Stimulated activated CD8-positive, alpha-beta memory T cell treated with anti-CD3 and anti-CD28 coated beads, Interleukin-4, amount 100 ng/mL, for 4 hours (primary cell): Measurements from ENCODE around the gene PAQR7.
A peak's percentile ranks its signal among the peaks of the same experiment; 100 is the strongest.
"Not testable (repeated sequence)": the region's sequence is repeated elsewhere in the genome, so short reads cannot be mapped to it uniquely, and the experiment has no call there.

Experiments
- DNase-seq, 2 donors: peaks; one replicate each; pipeline ENCODE4 v3.0.0-alpha.2; 2020; ENCODE audit warnings: low read depth in 2 of 2, low spot score in 1 of 2

PAQR7 gene

DNA sequence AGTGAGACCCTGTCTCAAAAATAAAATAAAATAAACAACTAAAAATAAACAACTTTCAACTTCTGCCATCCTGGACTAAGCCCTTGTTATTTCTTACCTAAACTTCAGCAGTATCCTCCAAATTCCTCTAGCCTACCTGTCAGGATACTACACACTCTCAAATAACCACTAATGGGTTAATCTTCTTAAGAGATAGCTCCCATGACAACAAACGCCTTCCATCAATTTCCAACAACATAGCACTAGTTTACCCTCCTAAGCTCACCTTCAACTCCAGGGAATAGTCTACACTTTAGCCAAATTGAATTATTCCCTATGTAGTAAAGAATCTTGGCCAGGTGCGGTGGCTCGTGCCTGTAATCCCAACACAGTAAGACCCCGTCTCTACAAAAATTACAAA lies 27.6 kb downstream of the PAQR7 start:
- DNase-seq = no peak

DNA sequence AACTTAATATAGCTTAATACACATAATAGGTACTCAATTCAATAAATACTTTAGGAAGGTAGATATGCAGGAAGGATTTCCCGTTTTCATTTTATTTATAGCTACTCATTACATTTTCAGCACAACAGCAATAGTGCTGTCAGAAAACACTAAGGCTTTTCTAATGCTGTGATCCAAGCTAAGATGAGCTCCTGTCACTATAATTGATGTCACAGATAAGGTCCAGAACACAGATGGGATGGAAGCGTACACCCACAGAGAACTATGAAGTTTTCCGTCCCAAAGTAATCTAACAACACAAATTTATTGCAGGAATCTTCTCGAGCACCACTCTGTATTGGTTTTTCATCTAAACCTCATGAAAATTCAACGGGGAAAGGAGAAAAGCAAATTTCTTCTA lies 29.8 kb downstream of the PAQR7 start:
- no peak for DNase-seq

DNA sequence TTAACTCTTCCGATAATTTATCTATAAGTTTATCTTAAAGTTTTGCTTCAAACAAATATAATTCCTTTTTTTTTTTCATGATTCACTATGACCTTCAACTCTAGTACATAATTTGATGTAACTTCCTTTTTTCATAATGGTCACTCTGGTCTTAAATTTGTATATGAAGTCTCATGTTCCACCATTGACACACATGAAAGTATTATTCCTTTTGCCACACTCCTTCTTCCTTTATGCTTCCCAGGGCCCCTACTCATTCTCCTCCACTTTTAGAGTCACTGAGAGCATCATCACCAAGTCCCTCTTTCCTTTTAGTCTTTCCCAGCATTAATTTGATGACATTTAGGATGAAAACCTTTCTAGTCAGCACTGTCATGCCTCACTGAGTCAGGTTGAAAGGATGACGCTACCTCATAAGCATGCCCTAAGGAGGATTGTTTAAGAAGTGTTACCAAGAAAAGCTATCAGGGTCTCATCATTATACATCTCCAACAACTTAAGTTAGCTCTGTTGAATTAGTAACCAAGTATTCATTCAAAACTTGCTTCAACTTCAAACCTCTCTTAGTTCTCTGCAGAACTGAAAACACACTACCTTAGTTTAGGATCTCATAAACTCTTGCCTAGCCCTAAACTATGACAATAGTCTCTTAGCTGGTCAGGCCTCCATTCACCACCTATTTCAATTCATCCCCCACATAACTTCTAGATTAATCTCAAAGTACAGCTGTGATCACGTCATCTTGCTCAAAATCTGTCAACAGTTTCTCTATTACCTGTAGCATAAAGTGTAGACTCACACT lies 30.8 kb downstream of the PAQR7 start:
- no peak for DNase-seq

DNA sequence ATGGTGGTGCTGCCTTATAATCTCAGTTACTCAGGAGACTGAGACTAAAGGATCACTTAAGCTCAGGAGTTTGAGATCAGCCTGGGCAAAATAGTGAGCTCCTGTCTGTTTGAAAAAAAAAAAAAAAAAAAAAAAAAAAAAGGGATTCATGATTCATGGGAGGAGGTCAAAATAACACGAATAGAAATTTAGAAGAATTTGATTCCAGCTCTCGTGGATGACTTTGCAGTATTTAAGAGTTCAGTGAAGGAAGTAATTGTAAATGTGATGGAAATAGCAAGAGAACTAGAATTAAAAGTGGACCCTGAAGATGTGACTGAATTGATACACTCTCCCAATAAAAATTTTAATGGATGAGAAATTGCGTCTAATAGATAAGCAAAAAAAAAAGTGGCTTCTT lies 32.0 kb downstream of the PAQR7 start:
- DNase-seq = no peak

DNA sequence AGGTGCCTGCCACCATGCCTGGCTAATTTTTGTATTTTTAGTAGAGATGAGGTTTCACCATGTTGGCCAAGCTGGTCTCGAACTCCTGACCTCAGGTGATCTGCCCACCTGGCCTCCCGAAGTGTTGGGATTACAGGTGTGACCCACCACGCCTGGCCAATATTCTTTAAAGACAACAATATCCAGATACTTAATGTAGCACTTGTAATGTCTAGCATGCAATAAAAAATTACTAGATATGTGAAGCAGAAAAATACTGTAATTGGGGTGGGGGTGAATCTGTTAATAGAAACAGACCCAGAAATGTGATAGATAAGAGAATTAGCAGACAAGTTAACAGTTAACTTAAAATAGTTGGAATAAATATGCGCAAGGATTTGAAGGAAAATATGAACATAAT lies 35.7 kb downstream of the PAQR7 start:
- not testable (repeated sequence) for DNase-seq

DNA sequence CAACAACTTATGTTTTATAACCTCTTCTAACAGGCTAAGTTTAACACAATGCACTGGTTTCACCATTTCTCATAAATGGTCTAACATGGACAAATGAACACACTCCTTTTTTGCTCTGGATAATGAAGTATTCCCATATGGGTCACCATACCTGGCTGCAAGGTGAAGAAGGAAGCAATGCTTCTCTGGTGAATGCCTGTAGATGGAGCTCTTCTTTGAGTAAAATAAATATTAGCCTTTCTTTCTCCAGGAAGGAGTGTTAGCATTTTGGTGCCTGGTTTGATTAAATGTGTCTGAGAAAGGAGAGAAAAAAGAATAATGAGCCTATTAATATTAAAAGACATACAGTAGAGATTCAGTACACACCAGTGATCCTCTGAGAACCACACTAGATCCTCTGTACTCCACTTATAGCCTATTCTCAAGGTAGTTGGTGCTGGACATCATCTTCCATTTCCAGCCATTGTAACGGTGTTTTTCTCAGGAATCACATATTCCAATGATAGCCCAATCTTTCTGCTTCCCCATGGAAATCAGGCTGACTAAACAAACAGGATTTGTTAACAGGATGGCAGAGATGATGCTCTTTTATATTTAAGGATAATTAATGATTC lies 38.1 kb downstream of the PAQR7 start:
- DNase-seq = no peak

DNA sequence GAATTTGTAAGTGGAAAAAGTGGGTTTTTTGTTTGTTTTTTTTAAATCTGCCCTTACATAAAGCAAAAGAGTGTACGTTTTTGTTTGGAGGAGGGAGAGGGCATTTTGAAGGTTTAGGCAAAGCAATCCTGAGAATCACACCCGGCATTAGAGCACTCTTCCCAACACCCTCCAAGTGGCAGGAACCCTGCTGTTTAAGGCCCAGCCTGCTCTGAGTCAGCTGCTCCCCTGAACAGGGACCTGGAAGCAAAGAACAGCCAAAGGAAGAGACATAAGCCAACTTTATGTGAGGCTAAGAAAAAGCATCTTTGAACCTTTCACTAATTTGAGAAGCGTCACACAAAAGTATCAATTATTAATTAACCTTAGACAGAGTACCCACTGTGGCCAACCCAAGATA lies 38.8 kb downstream of the PAQR7 start:
- no peak for DNase-seq

DNA sequence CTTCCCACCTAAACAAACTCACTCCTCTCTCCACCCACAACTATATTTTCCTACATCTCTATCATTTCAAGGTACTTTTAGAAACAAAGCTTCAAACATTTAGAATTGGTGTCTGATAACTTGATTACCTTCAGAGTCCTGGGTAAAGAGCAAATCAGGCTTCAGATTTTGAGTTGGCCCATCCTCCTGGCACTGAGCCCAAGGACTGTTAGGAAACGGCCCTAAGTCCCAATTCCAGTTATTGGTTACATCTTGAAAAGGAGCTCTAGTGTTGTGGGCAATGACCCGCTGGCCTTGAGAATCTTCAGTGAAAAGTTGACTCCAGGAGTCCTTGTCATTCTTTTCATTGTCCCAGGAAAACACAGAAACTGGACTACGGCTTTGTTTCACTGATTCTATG lies 40.6 kb downstream of the PAQR7 start:
- no peak for DNase-seq

DNA sequence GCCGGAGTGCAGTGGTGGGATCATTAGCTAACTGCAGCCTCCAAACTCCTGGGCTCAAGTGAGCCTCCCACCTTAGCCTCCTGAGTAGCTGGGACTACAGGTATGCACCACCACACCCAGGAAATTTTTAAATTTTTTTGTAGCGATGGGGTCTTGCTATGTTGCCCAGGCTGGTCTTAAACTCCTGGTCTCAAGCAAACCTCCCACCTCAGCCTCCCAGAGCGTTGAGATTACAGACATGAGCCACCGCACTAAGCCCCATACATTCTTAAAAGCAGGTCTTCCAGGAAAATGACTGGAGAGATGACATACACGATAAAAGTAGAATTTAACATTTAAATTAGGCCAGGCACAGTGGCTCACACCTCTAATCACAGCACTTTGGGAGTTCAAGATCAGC lies 42.4 kb downstream of the PAQR7 start:
- no peak for DNase-seq

DNA sequence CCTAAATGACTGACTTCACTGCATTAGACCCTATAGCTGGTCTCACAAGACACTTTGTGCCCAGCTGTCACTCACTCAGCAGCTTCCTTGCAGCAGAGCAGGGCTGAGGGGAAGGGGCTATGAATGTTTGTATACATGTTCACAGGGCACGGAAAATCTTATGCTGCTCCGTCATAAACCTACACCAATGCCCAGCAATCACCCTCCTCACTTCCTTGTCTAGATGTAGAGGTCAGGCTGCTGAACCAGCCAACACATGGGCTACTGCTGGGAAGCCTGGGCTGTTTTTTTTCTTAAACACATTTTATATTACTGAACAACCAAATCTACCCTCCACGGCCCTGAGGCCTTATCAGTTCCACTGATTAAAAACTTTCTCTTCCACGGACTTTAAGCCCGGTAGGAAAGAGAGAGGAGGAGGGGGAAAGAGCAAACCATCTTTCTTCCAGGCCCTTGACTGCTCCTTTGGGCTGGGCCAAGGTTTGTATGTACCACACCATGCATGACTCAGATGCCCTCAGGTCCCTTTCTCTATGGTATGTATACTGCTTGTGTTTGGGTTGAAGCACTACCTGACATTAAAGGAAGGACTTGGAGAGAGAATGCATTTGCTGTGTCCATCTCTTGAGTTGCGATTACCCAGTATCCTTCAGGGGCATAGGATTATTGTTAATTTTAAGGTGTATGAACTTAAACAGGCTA lies 43.0 kb downstream of the PAQR7 start:
- no peak for DNase-seq

DNA sequence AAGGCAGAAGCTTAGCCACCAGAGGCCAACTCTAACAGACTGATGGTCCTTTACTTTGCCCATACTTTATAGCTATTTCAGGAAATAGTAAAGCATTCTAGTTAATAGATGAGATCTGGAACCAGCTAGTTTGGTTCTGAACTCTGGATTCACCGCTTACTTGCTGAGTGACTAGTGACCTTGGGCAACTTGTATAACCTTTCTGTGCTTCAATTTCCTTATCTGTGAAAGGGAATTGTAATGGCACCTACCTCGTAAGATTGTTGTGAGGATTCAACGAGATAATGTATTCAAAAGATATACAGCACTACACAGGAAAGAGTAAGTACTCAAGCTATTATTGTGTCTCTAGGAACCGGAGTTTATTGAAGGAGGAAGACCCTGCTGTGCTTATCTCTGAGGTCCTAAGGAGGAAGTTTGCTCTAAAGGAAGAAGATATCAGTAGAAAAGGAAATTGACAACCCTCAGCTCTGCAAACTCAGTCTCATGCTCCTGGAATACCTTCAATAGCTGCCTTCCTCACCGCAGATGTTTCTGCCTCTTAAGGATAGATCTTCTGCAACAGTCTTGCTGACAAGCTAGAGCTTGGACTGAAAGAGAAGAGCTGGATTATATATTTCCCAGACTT lies 43.8 kb downstream of the PAQR7 start:
- no peak for DNase-seq

DNA sequence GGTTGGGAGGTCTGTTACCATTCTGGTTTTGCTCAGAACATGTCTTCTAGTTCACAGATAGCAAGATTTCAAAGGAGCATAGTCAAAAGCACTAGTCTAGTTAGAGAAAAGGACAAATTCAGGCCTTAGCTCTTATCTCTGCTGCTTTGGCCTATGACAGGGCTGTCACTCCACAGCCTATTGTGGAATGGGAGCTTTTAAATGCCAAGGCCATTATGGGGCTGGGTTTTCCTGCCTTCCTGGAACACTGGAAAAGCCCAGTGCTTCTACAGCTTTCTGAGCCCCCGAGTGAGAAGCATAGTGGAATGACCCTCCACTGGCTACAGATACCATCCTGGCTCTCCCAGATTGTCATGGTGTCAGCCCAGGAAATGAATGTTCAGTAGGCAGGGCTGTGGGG lies 46.5 kb downstream of the PAQR7 start:
- no peak for DNase-seq

DNA sequence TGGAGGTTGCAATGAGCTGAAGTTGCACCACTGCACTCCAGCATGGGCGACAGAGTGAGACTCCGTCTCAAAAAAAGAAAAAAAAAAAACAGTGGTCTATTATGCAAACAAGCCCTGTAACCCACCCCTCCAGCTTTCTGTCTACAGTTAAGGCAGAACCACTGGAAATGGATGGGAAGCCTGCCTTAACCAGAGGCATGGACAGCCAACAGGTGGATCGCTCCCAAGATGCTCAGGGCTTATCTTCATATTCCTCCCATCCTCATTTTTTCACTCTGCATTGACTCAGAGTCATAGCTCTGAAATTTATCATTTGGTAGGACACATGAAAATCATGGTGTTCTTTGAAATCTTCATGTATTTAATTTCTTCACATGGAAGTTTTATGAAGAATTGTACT lies 47.0 kb downstream of the PAQR7 start:
- no peak for DNase-seq

DNA sequence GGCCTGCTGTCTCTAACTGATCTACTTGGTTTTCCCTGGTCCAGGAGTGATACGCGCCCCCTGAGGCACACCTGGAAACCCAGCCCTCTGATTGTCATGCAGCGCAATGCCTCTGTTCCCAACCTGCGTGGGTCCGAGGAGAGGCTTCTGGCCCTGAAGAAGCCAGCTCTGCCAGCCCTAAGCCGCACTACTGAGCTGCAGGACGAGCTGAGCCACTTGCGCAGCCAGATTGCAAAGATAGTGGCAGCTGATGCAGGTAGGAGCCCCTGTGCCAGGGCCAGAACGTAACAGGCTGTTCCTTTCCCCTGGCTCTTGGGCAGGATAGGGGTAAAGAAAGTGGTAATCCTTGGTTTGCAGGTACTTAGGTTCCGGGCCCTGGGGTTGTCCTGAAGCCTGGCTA lies 48.9 kb downstream of the PAQR7 start:
- no peak for DNase-seq

DNA sequence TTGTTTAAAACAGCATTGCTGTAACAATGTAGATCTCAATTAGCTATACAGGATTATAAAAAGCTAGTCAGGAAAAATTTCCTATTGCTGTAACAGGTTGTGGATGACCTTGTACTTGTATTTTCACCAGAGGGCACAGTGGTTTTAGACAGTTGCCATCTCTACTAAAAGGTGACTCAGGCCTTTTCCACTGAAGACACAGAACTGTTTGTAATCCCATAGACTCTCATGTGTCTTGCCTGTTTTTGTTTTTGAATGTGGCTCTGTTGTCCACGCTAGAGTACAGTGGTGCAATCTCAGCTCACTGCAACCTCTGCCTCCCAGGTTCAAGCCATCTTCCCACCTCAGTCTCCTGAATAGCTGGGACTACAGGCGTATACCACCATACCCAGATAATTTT lies 49.9 kb downstream of the PAQR7 start:
- DNase-seq = no peak

DNA sequence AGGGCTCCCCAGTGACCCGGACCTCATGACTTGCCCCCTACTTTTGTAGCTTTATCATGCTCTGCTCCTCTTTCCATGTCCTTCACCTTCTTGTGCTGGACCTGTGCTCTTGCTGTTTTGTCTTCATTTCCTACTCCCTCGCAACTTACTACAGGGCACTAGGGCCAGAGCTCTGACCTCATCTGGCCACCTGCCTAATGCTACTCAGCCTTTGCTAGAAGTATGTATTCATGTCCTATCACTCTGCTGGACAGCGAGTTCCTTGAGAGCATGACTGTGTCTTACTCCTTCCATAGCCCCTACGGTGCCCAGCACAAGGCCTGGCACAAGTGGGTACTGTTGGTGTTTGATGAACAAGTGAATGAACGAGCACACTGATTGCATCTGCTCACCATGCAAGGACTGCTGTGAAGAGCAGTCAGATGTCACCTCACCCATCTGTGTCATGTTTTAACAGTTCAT lies 53.8 kb downstream of the PAQR7 start:
- DNase-seq = no peak

DNA sequence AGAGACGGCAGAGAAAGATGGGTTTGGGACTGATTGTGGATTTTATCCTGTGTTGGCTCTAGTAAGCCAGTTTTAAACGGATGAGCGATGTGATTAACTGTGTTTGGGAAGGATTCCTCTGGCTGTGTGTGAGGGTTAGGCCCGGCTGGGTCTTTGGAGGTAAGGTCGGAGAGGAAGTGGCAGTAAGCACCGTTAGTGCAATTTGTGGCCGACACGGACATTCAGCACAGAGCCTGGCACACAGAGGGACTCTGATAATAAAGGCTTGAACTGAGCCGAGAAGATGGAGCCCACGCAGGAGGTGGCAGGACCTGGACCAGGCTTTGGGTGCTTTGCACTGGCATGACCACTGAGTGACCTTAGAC lies 54.4 kb downstream of the PAQR7 start:
- DNase-seq = no peak

DNA sequence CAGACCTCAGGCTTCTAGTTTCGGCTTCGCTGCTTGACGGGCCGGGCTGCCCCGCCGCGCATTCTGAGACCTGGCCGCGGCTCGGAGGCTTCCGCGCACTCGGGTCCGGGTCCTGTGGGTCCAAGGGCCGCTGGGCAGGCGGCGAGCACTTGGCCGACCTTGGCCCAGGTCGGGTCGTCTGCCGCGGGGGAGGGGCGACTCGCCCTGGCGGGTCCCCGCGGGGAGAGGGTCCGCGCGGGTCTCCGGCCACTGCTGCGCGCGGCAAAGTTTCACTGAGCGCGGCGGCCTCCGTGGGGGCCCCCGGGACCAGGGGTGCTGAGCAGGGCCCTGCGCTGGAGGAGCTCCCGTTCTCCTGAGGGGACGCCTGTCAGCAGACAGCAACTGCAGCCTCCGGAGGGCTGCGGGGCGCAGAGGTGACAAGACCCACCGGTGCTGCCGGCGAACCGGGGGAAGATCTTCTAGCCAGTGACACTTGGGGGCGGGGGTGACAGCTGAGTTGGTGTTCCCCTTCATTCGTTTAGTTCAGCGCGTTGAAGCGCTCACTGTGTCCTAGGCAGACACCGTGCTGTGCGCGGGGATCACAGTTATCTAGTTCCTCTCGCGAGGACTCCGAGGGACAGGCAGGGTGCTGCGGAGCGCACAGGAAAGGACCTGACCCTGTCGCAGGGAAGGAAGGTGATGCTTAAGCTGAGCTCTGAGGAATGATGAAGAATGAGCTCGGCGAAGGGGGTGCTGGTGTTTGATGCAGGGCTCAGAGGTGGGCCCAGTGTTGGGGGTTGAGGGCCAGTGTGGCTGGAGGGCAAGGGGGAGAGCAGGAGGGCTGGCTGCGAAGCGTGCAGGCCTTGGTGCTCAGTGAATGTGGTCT lies 55.0 kb downstream of the PAQR7 start:
- DNase-seq = peak in 1 of 2 donors; percentile 46

DNA sequence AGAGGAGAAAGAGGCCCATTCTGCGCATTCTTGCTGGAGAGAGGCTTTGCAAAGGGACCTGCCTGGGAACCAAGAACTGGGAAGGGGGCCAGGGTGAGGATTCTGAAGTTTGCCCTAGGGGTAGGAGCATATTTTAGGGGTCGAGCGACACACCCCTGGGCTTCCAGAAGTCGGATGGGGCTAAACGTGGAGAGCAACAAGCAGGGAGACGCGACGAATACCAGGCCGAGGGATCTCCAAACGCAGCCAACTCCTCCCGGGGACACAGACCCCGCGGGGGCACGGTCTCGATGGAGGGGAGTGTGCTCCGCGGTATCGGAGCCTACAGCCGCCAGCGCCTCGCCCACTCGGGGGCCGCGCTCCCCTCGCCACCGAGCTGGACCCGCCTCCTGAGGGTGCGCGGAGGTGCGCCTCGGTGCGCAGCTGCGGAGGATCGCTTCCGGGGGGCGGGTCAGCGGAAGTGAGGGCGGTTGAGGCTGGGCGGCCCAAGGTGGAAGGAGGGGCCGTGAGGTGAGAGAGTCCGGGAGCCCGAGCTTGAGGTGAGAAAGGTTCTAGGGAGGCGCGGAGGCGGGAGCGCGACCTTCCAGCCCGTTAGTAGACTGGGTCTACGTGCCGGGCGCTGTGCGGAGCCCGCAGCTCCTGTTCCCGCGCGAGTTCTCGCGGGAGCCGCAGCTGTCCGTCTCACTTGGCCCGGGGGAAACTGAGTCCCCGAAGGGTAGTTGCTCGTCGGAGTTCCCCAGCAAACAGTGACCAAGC lies 55.8 kb downstream of the PAQR7 start, which contains the start of gene MTFR1L:
Gene MTFR1L (plus strand): TSS at position 464 of the 756 bp plus-strand sequence. CDS start 3,151 bp downstream, outside the sequence.
- DNase-seq = peak; percentile 85 to 91

DNA sequence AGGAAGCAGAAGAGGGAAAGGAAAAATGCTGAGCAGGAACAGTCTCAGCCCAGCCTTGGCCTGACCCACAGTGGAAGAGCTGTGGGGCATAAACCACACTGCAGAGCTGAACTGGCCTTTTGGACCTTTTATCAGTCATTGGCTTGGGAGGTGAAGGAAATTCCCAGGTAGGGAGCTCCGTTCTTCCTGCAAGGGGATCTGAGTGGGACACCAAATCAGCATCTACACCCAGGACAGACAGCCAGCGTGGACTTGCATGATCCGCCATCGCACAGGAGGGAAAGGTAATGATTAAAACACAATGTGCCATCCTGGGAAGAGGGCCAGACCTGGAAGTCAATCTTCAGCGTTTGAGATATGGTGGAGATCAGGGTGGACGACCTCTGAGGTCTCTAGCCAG lies 56.9 kb downstream of the PAQR7 start:
- no peak for DNase-seq
